AG09309 (cell line): ENCODE measurements around the gene CFAP251.

ENCODE experiments used
- DNase-seq: peaks from one replicate; pipeline ENCODE4 v3.0.0-alpha.2; 2010; ENCODE audit warnings: low read depth
- H3K4me3 ChIP-seq: 2 replicates; pipeline ENCODE4 v1.5.1; 2011; ENCODE audit warnings: mild to moderate bottlenecking, low read depth, low read length, moderate library complexity; ENCODE audit not compliant: control insufficient read depth
- CTCF ChIP-seq: IDR thresholded peaks from 2 replicates; pipeline ENCODE4 v1.5.1; 2011; ENCODE audit warnings: mild to moderate bottlenecking, low read depth, low read length, inconsistent platforms; ENCODE audit not compliant: insufficient read depth, control insufficient read depth; ENCODE audit errors: missing control alignments

Gene CFAP251

DNA sequence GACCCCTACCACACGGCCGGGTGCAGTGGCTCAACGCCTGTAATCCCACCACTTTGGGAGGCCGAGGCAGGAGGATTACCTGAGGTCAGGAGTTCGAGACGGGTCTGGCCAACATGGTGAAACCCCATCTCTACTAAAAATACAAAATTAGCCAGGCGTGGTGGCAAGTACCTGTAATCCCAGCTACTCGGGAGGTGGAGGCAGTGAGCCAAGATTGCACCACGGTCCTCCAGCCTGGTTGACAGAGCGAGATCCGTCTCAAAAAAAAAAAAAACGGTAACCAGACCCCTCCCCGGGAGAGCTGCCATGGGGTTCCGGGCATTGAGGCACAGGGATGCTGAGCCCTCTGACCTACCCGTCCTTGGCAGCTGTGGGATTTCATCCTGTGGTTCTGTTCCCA is 125.1 kb downstream of the CFAP251 start:
- no peak overlapping the region for H3K4me3 ChIP-seq
- TF ChIP-seq CTCF = no peak
- no peak for DNase-seq

GRCh38 chr12:122045262-122045661 is 126.9 kb downstream of the CFAP251 start:
- no peak overlapping the region for H3K4me3 ChIP-seq
- TF ChIP-seq CTCF = no peak
- DNase-seq = no peak

DNA sequence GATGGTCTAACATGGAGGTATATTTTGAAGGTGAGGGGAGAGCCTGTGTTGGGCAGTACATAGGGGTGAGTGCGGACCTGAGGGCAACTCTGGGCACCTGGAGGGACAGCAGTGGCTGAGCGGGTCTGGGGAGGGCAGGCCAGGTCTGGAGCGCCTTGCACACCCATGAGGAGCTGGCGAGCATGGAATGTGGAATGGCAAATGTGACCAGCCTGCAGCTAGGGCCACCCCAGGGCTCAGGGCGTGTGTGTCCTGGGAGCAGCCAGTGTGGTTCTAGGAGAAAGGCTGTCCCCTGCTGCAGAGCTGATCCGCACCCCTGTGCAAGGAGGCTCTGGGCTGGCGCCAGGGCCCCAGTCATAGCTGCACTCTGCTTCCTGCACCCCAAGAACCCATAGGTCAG is 127.8 kb downstream of the CFAP251 start:
- DNase-seq = no peak
- H3K4me3 ChIP-seq = no peak overlapping the region
- TF ChIP-seq CTCF = no peak

DNA sequence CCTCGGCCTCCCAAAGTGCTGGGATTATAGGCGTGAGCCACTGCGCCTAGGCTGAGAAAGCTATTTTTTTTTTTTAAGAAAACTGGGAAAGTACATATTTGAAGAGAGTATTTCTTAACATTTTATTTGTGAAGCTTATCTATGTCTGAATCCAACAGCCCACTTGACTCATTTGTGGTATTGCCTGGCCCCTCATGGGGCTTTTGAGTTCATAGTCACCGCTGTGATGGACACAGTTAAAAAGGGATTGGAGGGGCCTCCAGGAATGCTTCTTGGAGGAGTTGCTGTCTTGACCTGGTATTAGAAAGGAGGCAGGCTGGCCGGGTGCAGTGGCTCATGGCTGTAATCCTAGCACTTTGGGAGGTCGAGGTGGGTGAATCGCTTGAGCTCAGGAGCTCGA is 129.8 kb downstream of the CFAP251 start:
- no peak for DNase-seq
- TF ChIP-seq CTCF = no peak
- H3K4me3 ChIP-seq = no peak overlapping the region

DNA sequence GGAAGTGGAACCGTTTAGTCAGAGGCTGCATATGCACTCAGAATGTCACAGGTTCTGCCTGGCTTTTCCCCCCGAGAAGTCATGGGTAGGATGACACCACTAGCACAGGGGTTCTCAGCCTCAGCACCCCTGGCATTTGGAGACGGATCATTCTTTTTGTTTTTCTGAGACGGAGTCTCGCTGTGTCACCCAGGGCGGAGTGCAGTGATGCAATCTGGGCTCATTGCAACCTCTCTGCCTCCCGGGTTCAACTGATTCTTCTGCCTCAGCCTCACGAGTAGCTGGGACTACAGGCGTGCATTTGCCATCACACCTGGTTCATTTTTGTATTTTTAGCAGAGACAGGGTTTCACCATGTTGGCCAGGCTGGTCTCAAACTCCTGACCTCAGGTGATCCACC is 131.4 kb downstream of the CFAP251 start:
- no peak overlapping the region for H3K4me3 ChIP-seq
- no peak for DNase-seq
- TF ChIP-seq CTCF = no peak

- H3K4me3 ChIP-seq = no peak overlapping the region
- no peak for TF ChIP-seq CTCF
- no peak for DNase-seq
Measured at GRCh38 chr12:122050706-122051105, 132.3 kb downstream of the CFAP251 start.

DNA sequence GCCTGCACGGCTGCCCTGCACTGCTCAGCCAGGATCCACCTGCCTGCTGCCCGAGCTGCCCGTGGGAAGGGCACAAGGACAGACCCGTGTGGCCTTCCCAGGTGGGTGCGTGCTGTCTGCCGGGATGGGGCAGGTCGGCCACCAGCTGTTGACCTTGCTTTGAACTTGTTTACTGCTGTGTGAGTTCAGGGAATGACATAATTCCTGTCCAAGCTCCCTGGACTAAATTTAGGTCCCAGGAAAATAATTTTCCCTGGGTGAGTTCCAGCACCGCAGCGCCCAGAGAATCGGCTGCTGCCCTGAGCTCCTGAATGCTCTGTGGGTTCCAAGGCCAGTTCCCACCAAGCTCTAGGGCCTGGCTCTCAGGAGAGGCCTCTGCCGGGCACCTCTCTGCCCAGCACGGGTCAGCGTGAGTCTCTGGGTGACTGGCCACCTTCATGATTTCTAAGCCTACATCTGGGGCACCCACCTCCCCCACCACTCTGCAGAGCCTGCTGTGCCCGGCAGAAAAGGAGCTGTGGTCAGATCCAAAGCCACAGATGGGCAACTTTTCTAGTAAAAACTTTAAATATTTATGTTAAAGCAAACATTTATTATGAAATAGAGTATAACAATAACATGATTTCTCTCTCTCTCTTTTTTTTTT is 133.0 kb downstream of the CFAP251 start:
- H3K4me3 ChIP-seq = no peak overlapping the region
- no peak for TF ChIP-seq CTCF
- no peak for DNase-seq
